ENCODE results near the gene TPRG1L.
"Not testable (repeated sequence)": the region's sequence is repeated elsewhere in the genome, so short reads cannot be mapped to it uniquely, and the experiment has no call there.

Gene TPRG1L

GRCh38 chr1:3624200-3625136, at the start of gene TPRG1L:
TSS of gene TPRG1L (plus strand) at chr1:3625015. CDS start at chr1:3625073, 58 bp downstream.
- DNase-seq (ENCODE audit: low read depth) = peak; percentile 55

- not testable (repeated sequence) for DNase-seq (ENCODE audit: low read depth)
These were observed 49.3 kb upstream of the TPRG1L start for GRCh38 chr1:3575515-3575914.

GRCh38 chr1:3575993-3576392, 48.8 kb upstream of the TPRG1L start:
- no peak for DNase-seq (ENCODE audit: low read depth)

- no peak for DNase-seq (ENCODE audit: low read depth)
These were observed 47.5 kb upstream of the TPRG1L start for GRCh38 chr1:3577300-3577699.

- no peak for DNase-seq (ENCODE audit: low read depth)
These were observed 46.9 kb upstream of the TPRG1L start for GRCh38 chr1:3577711-3578432.

GRCh38 chr1:3578433-3578805, 46.4 kb upstream of the TPRG1L start:
- no peak for DNase-seq (ENCODE audit: low read depth)

- DNase-seq (ENCODE audit: low read depth) = no peak
These were observed 45.9 kb upstream of the TPRG1L start for GRCh38 chr1:3578906-3579305.

GRCh38 chr1:3579626-3580025, 45.2 kb upstream of the TPRG1L start:
- DNase-seq (ENCODE audit: low read depth) = no peak

- no peak for DNase-seq (ENCODE audit: low read depth)
These were observed 44.6 kb upstream of the TPRG1L start for GRCh38 chr1:3580231-3580630.

GRCh38 chr1:3581296-3582036, 43.3 kb upstream of the TPRG1L start:
- DNase-seq (ENCODE audit: low read depth) = no peak

- not testable (repeated sequence) for DNase-seq (ENCODE audit: low read depth)
These were observed 41.1 kb upstream of the TPRG1L start for GRCh38 chr1:3583751-3584150.

GRCh38 chr1:3584915-3585314, 39.9 kb upstream of the TPRG1L start:
- no peak for DNase-seq (ENCODE audit: low read depth)

GRCh38 chr1:3585353-3585868, 39.4 kb upstream of the TPRG1L start:
- not testable (repeated sequence) for DNase-seq (ENCODE audit: low read depth)

- no peak for DNase-seq (ENCODE audit: low read depth)
These were observed 38.8 kb upstream of the TPRG1L start for GRCh38 chr1:3585940-3586568.

GRCh38 chr1:3586986-3587759, 37.6 kb upstream of the TPRG1L start:
- peak; percentile 9 for DNase-seq (ENCODE audit: low read depth)

- DNase-seq (ENCODE audit: low read depth) = no peak
These were observed 36.4 kb upstream of the TPRG1L start for GRCh38 chr1:3588395-3588794.

- no peak for DNase-seq (ENCODE audit: low read depth)
These were observed 34.6 kb upstream of the TPRG1L start for GRCh38 chr1:3590139-3590763.

- no peak for DNase-seq (ENCODE audit: low read depth)
These were observed 33.6 kb upstream of the TPRG1L start for GRCh38 chr1:3590951-3591865.

- no peak for DNase-seq (ENCODE audit: low read depth)
These were observed 31.5 kb upstream of the TPRG1L start for GRCh38 chr1:3593334-3593733.
